ENCODE data around the gene TRAPPC5. TPM values are rescaled to one million over a fixed set of nuclear protein-coding genes. Genes with fewer than 3 reads are reported as not detected.
A peak's percentile ranks its signal among the peaks of the same experiment; 100 is the strongest.

The TRAPPC5 gene
- total RNA-seq (2013; cell fraction: nucleolus; rRNA removed), result 23.6 and 30.6 TPM in 2 replicates
- 139 and 157 TPM in 2 replicates for total RNA-seq (2014; rRNA removed)
- total RNA-seq (2014; rRNA removed; fragmentation: Illumina TruSeq; extraction: Trizol), result 35.6 and 49.6 TPM in 2 replicates
- 168 and 181 TPM in 2 replicates for total RNA-seq (2021)
- 30.0 TPM for polyA plus RNA-seq (2011; ENCODE audit: low read depth)
- polyA plus RNA-seq (2011; rRNA removed), result 20.7 and 58.1 TPM in 2 replicates
- 26.7 and 76.7 TPM in 2 replicates for polyA plus RNA-seq (2011; cell fraction: cytosol; rRNA removed)
- polyA plus RNA-seq (2011; cell fraction: nucleus; rRNA removed), result 40.0 and 59.6 TPM in 2 replicates
- polyA plus RNA-seq (2012), result 129 and 198 TPM in 2 replicates
- 0.78 and 7.1 TPM in 2 replicates for polyA plus RNA-seq (2014; fragmentation: Illumina TruSeq; extraction: Trizol)
- 10 to 100 TPM in 1 of 2 experiments, 1 to 10 TPM in 1; 4.2 to 22.5 TPM for polyA plus RNA-seq (2014; fragmentation: Nextera tagmentation; extraction: Ambion mirVana)
- 120 and 182 TPM in 2 replicates for polyA plus RNA-seq (2014; rRNA removed)
- polyA plus RNA-seq (2016; fragmentation: Nextera tagmentation; extraction: Ambion mirVana), result 100 to 1,000 TPM; 197 to 210 TPM
- 60.6 and 61.7 TPM in 2 replicates for polyA minus RNA-seq (2011; rRNA and poly(A)+ RNA removed)
- 34.7 and 43.8 TPM in 2 replicates for polyA minus RNA-seq (2011; cell fraction: cytosol; rRNA and poly(A)+ RNA removed)
- polyA minus RNA-seq (2011; cell fraction: nucleus; rRNA and poly(A)+ RNA removed), result 5.2 and 20.9 TPM in 2 replicates
- percentile 53 among the genes with signal in this experiment for Bru-seq, nascent RNA
- percentile 59 among the genes with signal in this experiment for BruChase-seq, experiment 1, labeled RNA remaining after a 6-hour chase
- BruChase-seq, experiment 2, labeled RNA remaining after a 2-hour chase, result percentile 52 among the genes with signal in this experiment
- long read RNA-seq, experiment 1, full-length matches to known transcripts, result 36 of 36 reads
- long read RNA-seq, experiment 1, partial matches to known transcripts, result 0 of 36 reads
- long read RNA-seq, experiment 1, other reads (novel, unspliced or antisense), result 0 of 36 reads
- long read RNA-seq, experiment 2, full-length matches to known transcripts, result 24 of 33 reads
- long read RNA-seq, experiment 2, partial matches to known transcripts, result 8 of 33 reads
- long read RNA-seq, experiment 2, other reads (novel, unspliced or antisense), result 1 of 33 reads

DNA sequence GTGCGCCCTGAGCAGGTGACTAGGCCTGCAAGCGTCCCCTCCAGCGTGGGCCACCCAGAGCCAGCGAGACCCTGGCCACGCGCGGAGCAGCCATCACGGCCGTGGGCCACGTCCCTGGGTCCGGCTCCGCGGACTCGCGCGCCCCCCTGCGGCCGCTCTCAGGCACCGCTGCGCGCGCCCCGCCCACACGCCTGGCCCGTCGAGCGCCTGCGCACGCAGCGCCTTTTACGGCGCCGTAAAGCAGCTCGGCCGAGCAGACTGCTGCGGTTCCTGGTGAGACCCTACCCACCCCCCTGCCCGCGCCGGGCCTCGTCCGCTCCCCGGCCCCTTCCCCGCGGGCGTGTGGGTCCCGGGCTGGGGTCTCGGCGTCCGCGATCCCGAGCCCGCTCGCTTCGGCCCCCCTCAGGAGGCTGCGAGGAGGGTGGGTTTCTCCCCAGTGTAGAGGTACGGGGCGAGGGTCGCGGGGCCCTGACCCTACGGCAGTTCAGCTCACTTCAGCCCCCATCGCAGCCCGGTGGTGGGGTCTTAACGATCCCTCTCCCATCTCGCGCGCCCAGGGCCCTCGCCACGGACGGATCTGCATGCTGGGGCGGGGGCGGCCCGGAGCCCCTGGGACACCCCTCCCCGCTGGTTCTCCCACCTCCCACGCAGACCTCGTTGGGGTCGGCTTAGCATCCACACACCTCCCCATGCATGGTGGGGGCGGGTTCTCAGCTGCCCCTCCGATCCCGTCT, at the start of gene TRAPPC5:
Gene TRAPPC5, plus strand, starts transcription at position 228 of the 734 bp plus-strand sequence. CDS start 1,421 bp downstream, outside the sequence.
- under 1% methylated on average over 64 of the region's 79 CpGs for WGBS (ENCODE audit: insufficient coverage, insufficient replicate concordance, low lambda C conversion rate, missing lambda C conversion rate)
- CTCF ChIA-PET, result interaction anchor here (0.6 to 2.5 kb wide), 49 partner anchors 12 to 581 kb away, joined by 3 to 40 read pairs (median 4); partner anchors contain the start of genes CD209, FCER2, MAP2K7 and PET100
- peak within 1 kb of the TSS; percentile 85 for H3K4me3 ChIP-seq
- H3K9ac ChIP-seq (ENCODE audit: control insufficient read depth, insufficient read depth, low read length), result peak within 1 kb of the TSS; percentile 97
- RAD21 ChIA-PET (ENCODE audit: unreplicated experiment), result interaction anchor here (0.6 to 1.7 kb wide), 23 partner anchors 16 to 581 kb away, joined by 3 to 23 read pairs (median 4); partner anchors contain the start of genes FCER2 and SNAPC2
- ATAC-seq (peak; percentile 79), FAIRE-seq (peak; percentile 65), DNase-seq (ENCODE audit: low read depth, low spot score) (no peak)
- no peaks in the 10 kb centered on the region for H4K20me1 ChIP-seq (ENCODE audit: control insufficient read depth, insufficient read depth)
- peak within 1 kb of the TSS; percentile 97 for H3K27ac ChIP-seq (ENCODE audit: control insufficient read depth, insufficient read depth)
- in situ Hi-C loops (cut with MboI) (loop anchor here (5.0 kb wide), 1 partner anchor 113 kb away; no protein-coding TSS in a partner anchor), intact Hi-C loops (cut with micrococcal nuclease; ENCODE audit: unreplicated experiment) (loop anchor here (10.0 kb wide), 1 partner anchor 224 kb away; the partner anchor contains the start of gene MAP2K7)
- no peaks in the 10 kb centered on the region; the same call in 2 of the 3 replicates for H3K9me3 ChIP-seq (replicated peaks; ENCODE audit: control insufficient read depth, insufficient read depth, low read length)
- no peaks in the 10 kb centered on the region for H3K27me3 ChIP-seq (replicated peaks in 1 of 2; ENCODE audit: control insufficient read depth in 2 of 2, insufficient read depth in 2 of 2, low read length in 1 of 2)
- peaks cover 39% of the 10 kb centered on the region for H3K4me1 ChIP-seq (ENCODE audit: control insufficient read depth, insufficient read depth, low read length)
- SMC1A ChIA-PET (ENCODE audit: uncharacterized antibody, unreplicated experiment), result interaction anchor here (0.6 to 2.9 kb wide), 20 partner anchors 15 to 611 kb away, joined by 3 to 26 read pairs (median 3); partner anchors contain the start of genes FCER2 and ZNF557
- H3K36me3 ChIP-seq (ENCODE audit: control insufficient read depth in 2 of 2, insufficient read depth in 2 of 2, low read length in 1 of 2), result peaks cover 0 to 3% of the 10 kb centered on the region in 2 experiments; a peak in 3 of 4 replicates
- no TSS peak for BruUV-seq (replicated peaks)
- peak within 1 kb of the TSS; percentile 88 for H3K4me2 ChIP-seq (ENCODE audit: control insufficient read depth, insufficient read depth)
- peaks cover 23% of the 10 kb centered on the region for H3K79me2 ChIP-seq (ENCODE audit: control insufficient read depth, insufficient read depth, low read length)
- peak within 1 kb of the TSS; percentile 91 for H2AFZ ChIP-seq (ENCODE audit: control insufficient read depth, low read depth, low read length)
- POLR2A ChIA-PET, result interaction anchor here (0.7 to 1.9 kb wide), 6 partner anchors 15 to 293 kb away, joined by 3 to 10 read pairs (median 6); no protein-coding TSS in a partner anchor
- no peak for TF ChIP-seq MTA2 (IDR thresholded peaks at IDR 0.05; ENCODE audit: low read depth)
- TF ChIP-seq, protein P1, sequence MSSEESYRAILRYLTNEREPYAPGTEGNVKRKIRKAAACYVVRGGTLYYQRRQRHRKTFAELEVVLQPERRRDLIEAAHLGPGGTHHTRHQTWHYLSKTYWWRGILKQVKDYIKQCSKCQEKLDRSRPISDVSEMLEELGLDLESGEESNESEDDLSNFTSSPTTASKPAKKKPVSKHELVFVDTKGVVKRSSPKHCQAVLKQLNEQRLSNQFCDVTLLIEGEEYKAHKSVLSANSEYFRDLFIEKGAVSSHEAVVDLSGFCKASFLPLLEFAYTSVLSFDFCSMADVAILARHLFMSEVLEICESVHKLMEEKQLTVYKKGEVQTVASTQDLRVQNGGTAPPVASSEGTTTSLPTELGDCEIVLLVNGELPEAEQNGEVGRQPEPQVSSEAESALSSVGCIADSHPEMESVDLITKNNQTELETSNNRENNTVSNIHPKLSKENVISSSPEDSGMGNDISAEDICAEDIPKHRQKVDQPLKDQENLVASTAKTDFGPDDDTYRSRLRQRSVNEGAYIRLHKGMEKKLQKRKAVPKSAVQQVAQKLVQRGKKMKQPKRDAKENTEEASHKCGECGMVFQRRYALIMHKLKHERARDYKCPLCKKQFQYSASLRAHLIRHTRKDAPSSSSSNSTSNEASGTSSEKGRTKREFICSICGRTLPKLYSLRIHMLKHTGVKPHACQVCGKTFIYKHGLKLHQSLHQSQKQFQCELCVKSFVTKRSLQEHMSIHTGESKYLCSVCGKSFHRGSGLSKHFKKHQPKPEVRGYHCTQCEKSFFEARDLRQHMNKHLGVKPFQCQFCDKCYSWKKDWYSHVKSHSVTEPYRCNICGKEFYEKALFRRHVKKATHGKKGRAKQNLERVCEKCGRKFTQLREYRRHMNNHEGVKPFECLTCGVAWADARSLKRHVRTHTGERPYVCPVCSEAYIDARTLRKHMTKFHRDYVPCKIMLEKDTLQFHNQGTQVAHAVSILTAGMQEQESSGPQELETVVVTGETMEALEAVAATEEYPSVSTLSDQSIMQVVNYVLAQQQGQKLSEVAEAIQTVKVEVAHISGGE (CRISPR knock-in tag; IDR thresholded peaks at IDR 0.05), result no peak
- no peak for TF ChIP-seq RFX5 (IDR thresholded peaks at IDR 0.05; ENCODE audit: low read depth, low read length)
- no peak for TF ChIP-seq CEBPB (IDR thresholded peaks at IDR 0.05; ENCODE audit: borderline replicate concordance in 1 of 2, low read depth in 2 of 2, low read length in 2 of 2)
- peak; percentile 88 for TF ChIP-seq NRF1 (conservative IDR thresholded peaks at IDR 0.05; ENCODE audit: low read depth, low read length)
- TF ChIP-seq, protein P2, sequence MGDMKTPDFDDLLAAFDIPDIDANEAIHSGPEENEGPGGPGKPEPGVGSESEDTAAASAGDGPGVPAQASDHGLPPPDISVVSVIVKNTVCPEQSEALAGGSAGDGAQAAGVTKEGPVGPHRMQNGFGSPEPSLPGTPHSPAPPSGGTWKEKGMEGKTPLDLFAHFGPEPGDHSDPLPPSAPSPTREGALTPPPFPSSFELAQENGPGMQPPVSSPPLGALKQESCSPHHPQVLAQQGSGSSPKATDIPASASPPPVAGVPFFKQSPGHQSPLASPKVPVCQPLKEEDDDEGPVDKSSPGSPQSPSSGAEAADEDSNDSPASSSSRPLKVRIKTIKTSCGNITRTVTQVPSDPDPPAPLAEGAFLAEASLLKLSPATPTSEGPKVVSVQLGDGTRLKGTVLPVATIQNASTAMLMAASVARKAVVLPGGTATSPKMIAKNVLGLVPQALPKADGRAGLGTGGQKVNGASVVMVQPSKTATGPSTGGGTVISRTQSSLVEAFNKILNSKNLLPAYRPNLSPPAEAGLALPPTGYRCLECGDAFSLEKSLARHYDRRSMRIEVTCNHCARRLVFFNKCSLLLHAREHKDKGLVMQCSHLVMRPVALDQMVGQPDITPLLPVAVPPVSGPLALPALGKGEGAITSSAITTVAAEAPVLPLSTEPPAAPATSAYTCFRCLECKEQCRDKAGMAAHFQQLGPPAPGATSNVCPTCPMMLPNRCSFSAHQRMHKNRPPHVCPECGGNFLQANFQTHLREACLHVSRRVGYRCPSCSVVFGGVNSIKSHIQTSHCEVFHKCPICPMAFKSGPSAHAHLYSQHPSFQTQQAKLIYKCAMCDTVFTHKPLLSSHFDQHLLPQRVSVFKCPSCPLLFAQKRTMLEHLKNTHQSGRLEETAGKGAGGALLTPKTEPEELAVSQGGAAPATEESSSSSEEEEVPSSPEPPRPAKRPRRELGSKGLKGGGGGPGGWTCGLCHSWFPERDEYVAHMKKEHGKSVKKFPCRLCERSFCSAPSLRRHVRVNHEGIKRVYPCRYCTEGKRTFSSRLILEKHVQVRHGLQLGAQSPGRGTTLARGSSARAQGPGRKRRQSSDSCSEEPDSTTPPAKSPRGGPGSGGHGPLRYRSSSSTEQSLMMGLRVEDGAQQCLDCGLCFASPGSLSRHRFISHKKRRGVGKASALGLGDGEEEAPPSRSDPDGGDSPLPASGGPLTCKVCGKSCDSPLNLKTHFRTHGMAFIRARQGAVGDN (IDR thresholded peaks at IDR 0.05), result peak; percentile 73
- TF ChIP-seq SIX5 (IDR thresholded peaks at IDR 0.05; ENCODE audit: low read depth, low read length, severe bottlenecking), result no peak
- no peak for TF ChIP-seq SPI1 (IDR thresholded peaks at IDR 0.05; ENCODE audit: borderline replicate concordance, insufficient read depth, low read depth, low read length)
- no peak for TF ChIP-seq RCOR1 (conservative IDR thresholded peaks at IDR 0.05; ENCODE audit: low read depth, low read length)

All from GM12878 (cell line).